GM18505 (cell line): ENCODE measurements around the gene CFAP107.
"Not testable (repeated sequence)": the region's sequence is repeated elsewhere in the genome, so short reads cannot be mapped to it uniquely, and the experiment has no call there.

Experiments used
- ATAC-seq: cut with Tn5 transposase; IDR thresholded peaks from one replicate; pipeline ENCODE4 v1.9.1; 2021; ENCODE audit not compliant: unreplicated experiment
- POLR2A ChIP-seq: IDR thresholded peaks from 4 replicates; pipeline ENCODE4 v1.6.1; 2011; ENCODE audit warnings: borderline replicate concordance; ENCODE audit not compliant: insufficient read depth, insufficient read length; ENCODE audit errors: extremely low read depth

CFAP107 gene

GRCh38 chr1:12775443-12775842 lies 29.4 kb downstream of the CFAP107 start:
- no peak for ATAC-seq
- no peak for TF ChIP-seq POLR2A

- TF ChIP-seq POLR2A: no peak
- ATAC-seq: no peak
These were observed 31.0 kb downstream of the CFAP107 start for GRCh38 chr1:12776801-12777557.

- no peak for ATAC-seq
- no peak for TF ChIP-seq POLR2A
These were observed 32.1 kb downstream of the CFAP107 start for GRCh38 chr1:12778061-12778460.

GRCh38 chr1:12778907-12779306 lies 32.9 kb downstream of the CFAP107 start:
- TF ChIP-seq POLR2A: no peak
- no peak for ATAC-seq

GRCh38 chr1:12781488-12781887 lies 35.5 kb downstream of the CFAP107 start:
- not testable (repeated sequence) for ATAC-seq

GRCh38 chr1:12783783-12784182 lies 37.8 kb downstream of the CFAP107 start:
- ATAC-seq: not testable (repeated sequence)

GRCh38 chr1:12784729-12785128 lies 38.7 kb downstream of the CFAP107 start:
- ATAC-seq: not testable (repeated sequence)

- ATAC-seq: not testable (repeated sequence)
These were observed 45.1 kb downstream of the CFAP107 start, which contains the start of gene PRAMEF1 for GRCh38 chr1:12791097-12791496. PRAMEF1 (plus strand) TSS chr1:12791397; CDS start chr1:12793228, 1,831 bp downstream.

GRCh38 chr1:12798911-12799310 lies 52.9 kb downstream of the CFAP107 start:
- ATAC-seq: no peak
- no peak for TF ChIP-seq POLR2A

- TF ChIP-seq POLR2A: no peak
- ATAC-seq: no peak
These were observed 53.7 kb downstream of the CFAP107 start for GRCh38 chr1:12799730-12800129.

- TF ChIP-seq POLR2A: no peak
- no peak for ATAC-seq
These were observed 63.9 kb downstream of the CFAP107 start for GRCh38 chr1:12809933-12810332.

- ATAC-seq: no peak
- no peak for TF ChIP-seq POLR2A
These were observed 64.8 kb downstream of the CFAP107 start for GRCh38 chr1:12810691-12811408.

- no peak for ATAC-seq
- no peak for TF ChIP-seq POLR2A
These were observed 65.4 kb downstream of the CFAP107 start for GRCh38 chr1:12811409-12811784.
